Calu3 (cell line): ENCODE data around the gene PAPLN. TPM values are rescaled to one million over a fixed set of nuclear protein-coding genes. Genes with fewer than 3 reads are reported as not detected.

ENCODE experiments used
- BruUV-seq: library from RNA; stranded (reverse); fragments of 400-500 nt; replicated peaks from 2 replicates; lab custom pipeline; 2021; lab: Mats Ljungman, UMichigan
- CTCF ChIA-PET: fragments of 300-600 bp; sonication (Branson Sonifier 250); formaldehyde crosslinking; loops from one replicate; lab custom pipeline; 2022; ENCODE audit warnings: antibody characterized with exemption; lab: Charles Lee
- DNase-seq: peaks from one replicate; pipeline ENCODE4 v3.0.0; 2022
- H3K27ac Mint-ChIP-seq: one replicate; pipeline ENCODE4 v1.8.0; 2022; ENCODE audit warnings: mixed read lengths; ENCODE audit not compliant: unreplicated experiment
- H3K27me3 Mint-ChIP-seq: one replicate; pipeline ENCODE4 v1.8.0; 2022; ENCODE audit warnings: mixed read lengths; ENCODE audit not compliant: unreplicated experiment
- H3K36me3 Mint-ChIP-seq: one replicate; pipeline ENCODE4 v1.8.0; 2022; ENCODE audit warnings: mild to moderate bottlenecking, moderate library complexity, mixed read lengths; ENCODE audit not compliant: insufficient read depth, unreplicated experiment
- H3K4me1 Mint-ChIP-seq: one replicate; pipeline ENCODE4 v1.8.0; 2022; ENCODE audit warnings: mild to moderate bottlenecking, low read depth, mixed read lengths; ENCODE audit not compliant: unreplicated experiment
- H3K4me3 Mint-ChIP-seq: one replicate; pipeline ENCODE4 v1.8.0; 2022; ENCODE audit warnings: mild to moderate bottlenecking, low read depth, moderate library complexity, mixed read lengths; ENCODE audit not compliant: unreplicated experiment
- H3K9me3 Mint-ChIP-seq: one replicate; pipeline ENCODE4 v1.8.0; 2022; ENCODE audit warnings: low read depth, mixed read lengths; ENCODE audit not compliant: unreplicated experiment
- CTCF ChIP-seq: fragments of 200-600 bp; IDR thresholded peaks from one replicate; pipeline ENCODE4 v1.8.0; 2022; ENCODE audit warnings: antibody characterized with exemption; ENCODE audit not compliant: unreplicated experiment
- intact Hi-C: fragments of 100-400 bp; cut with micrococcal nuclease; formaldehyde crosslinking; loops from one replicate; pipeline ENCODE4 v1.10.0; 2022; ENCODE audit not compliant: unreplicated experiment
- total RNA-seq: library from RNA; stranded (reverse); gene quantifications from 2 replicates; pipeline ENCODE4 v1.2.3, GENCODE V29; 2022

Gene PAPLN
- total RNA-seq, 1 experiment from 2014 or later: 0.17 TPM

- CTCF ChIA-PET: interaction anchor here (0.6 kb wide), 1 partner anchor 82 kb away, joined by 4 read pairs; no protein-coding TSS in a partner anchor
- Mint-ChIP-seq H3K9me3 (no peaks in the 10 kb centered on the region), H3K27ac (no peak overlapping the region), H3K4me1 (peaks cover 41% of the 10 kb centered on the region), H3K4me3 (no peak overlapping the region), H3K27me3 (peaks cover 78% of the 10 kb centered on the region), H3K36me3 (no peaks in the 10 kb centered on the region)
- BruUV-seq: no TSS peak
- no peak for DNase-seq
- TF ChIP-seq CTCF: no peak
- intact Hi-C loops: no loop called here
Measured at GRCh38 chr14:73234586-73235394, 2.5 kb upstream of the PAPLN start.

- CTCF ChIA-PET: interaction anchor here (0.6 kb wide), 1 partner anchor 83 kb away, joined by 4 read pairs; no protein-coding TSS in a partner anchor
- H3K4me1 Mint-ChIP-seq: peaks cover 41% of the 10 kb centered on the region
- TF ChIP-seq CTCF: no peak
- H3K27ac Mint-ChIP-seq: no peak overlapping the region
- no peak for DNase-seq
- no peaks in the 10 kb centered on the region for H3K9me3 Mint-ChIP-seq
- H3K36me3 Mint-ChIP-seq: no peaks in the 10 kb centered on the region
- no peak overlapping the region for H3K4me3 Mint-ChIP-seq
- intact Hi-C loops: no loop called here
- no TSS peak for BruUV-seq
- H3K27me3 Mint-ChIP-seq: peaks cover 81% of the 10 kb centered on the region
Measured at GRCh38 chr14:73235531-73236155, 1.7 kb upstream of the PAPLN start.

GRCh38 chr14:73236157-73236556 lies 1.1 kb upstream of the PAPLN start:
- no peak for TF ChIP-seq CTCF
- H3K27ac Mint-ChIP-seq: no peak overlapping the region
- CTCF ChIA-PET: no interaction called here
- intact Hi-C loops: no loop called here
- no peaks in the 10 kb centered on the region for H3K36me3 Mint-ChIP-seq
- H3K4me3 Mint-ChIP-seq: no peak overlapping the region
- no peaks in the 10 kb centered on the region for H3K9me3 Mint-ChIP-seq
- no TSS peak for BruUV-seq
- DNase-seq: no peak
- H3K27me3 Mint-ChIP-seq: peaks cover 84% of the 10 kb centered on the region
- H3K4me1 Mint-ChIP-seq: peaks cover 41% of the 10 kb centered on the region

- no TSS peak for BruUV-seq
- no peak for DNase-seq
- CTCF ChIA-PET: no interaction called here
- no peak overlapping the region for H3K27ac Mint-ChIP-seq
- intact Hi-C loops: no loop called here
- no peak for TF ChIP-seq CTCF
- no peaks in the 10 kb centered on the region for H3K36me3 Mint-ChIP-seq
- H3K9me3 Mint-ChIP-seq: no peaks in the 10 kb centered on the region
- H3K27me3 Mint-ChIP-seq: peaks cover 91% of the 10 kb centered on the region
- H3K4me1 Mint-ChIP-seq: peaks cover 41% of the 10 kb centered on the region
- H3K4me3 Mint-ChIP-seq: peak overlapping the region; percentile 60
Measured at GRCh38 chr14:73236752-73237218, 521 bp upstream of the PAPLN start.
